HT1080 (cell line): ENCODE results near the gene MYRIP. TPM values are rescaled to one million over a fixed set of nuclear protein-coding genes. Genes with fewer than 3 reads are reported as not detected.

Experiments
- small RNA-seq: library from RNA; depleted of rRNA; stranded (forward); fragments of <200 nt; gene quantifications from one replicate; pipeline ENCODE3, GENCODE V24; 2014
- total RNA-seq: library from RNA; depleted of rRNA; stranded (reverse); fragments of >200 nt; shearing (Covaris generic); gene quantifications from 2 replicates; pipeline ENCODE4 v1.2.3, GENCODE V29; 2014

The MYRIP gene
- total RNA-seq, 1 experiment from 2014 or later: 0.48 TPM

Small RNA genes within 50 kb of the gene (small RNA-seq; reads per million reads assigned to genes)
- gene RF00264: not detected
- gene RN7SL411P: not detected
- not detected for gene RNU4-56P
